HCT116 (cell line): ENCODE data around the gene OSGIN1. TPM values are rescaled to one million over a fixed set of nuclear protein-coding genes. Genes with fewer than 3 reads are reported as not detected.

Experiments
- ATAC-seq: fragments of 200-7000 bp; cut with Tn5 transposase; 2 replicates; pipeline ENCODE4 v1.9.1; 2020; ENCODE audit warnings: mild to moderate bottlenecking, moderate library complexity
- BruUV-seq: library from RNA; stranded (reverse); fragments of 400-500 nt; replicated peaks from 2 replicates; lab custom pipeline; 2021; lab: Mats Ljungman, UMichigan
- CTCF ChIA-PET: fragments of 300-600 bp; sonication (Branson Sonifier 250); formaldehyde crosslinking; loops from one replicate; lab custom pipeline; 2021; ENCODE audit warnings: antibody characterized with exemption; lab: Charles Lee
- POLR2A ChIA-PET: fragments of 300-600, 350-600 bp; sonication (Branson Sonifier 250); formaldehyde crosslinking; loops from one replicate; lab custom pipeline; 2021; ENCODE audit warnings: antibody characterized with exemption; lab: Charles Lee
- RAD21 ChIA-PET, 2 experiments: fragments of 300-600 bp; sonication (Branson Sonifier 250); formaldehyde crosslinking; loops; one replicate each; lab custom pipeline; 2023; ENCODE audit warnings: low total read pairs in 2 of 2; ENCODE audit not compliant: uncharacterized antibody in 2 of 2, unreplicated experiment in 2 of 2, low non-redundant PET in 1 of 2; lab: Charles Lee
- DNase-seq: peaks from one replicate; pipeline ENCODE4 v3.0.0-alpha.2; 2010; ENCODE audit warnings: low read depth, low spot score
- H2AFZ ChIP-seq: fragments of 200-600 bp; shearing (Covaris generic), sonication (generic); 2 replicates; pipeline ENCODE4 v1.6.1; 2017; ENCODE audit warnings: low read depth, mixed run types, mixed read lengths, antibody characterized with exemption, low read length; ENCODE audit not compliant: poor library complexity, severe bottlenecking
- H3K27ac ChIP-seq: 2 replicates; pipeline ENCODE4 v1.5.1; 2012; ENCODE audit warnings: low read depth, low read length
- H3K27me3 ChIP-seq: fragments of 200-600 bp; sonication (generic); 2 replicates; pipeline ENCODE4 v1.6.1; 2016; ENCODE audit warnings: mixed run types, low read length, mixed read lengths; ENCODE audit not compliant: insufficient read depth
- H3K36me3 ChIP-seq, 2 experiments: fragments of 200-500 bp in 1 of 2; fragments of 200-600 bp in 1 of 2; sonication (Bioruptor generic) in 1 of 2; sonication (generic) in 1 of 2; 2 replicates each; pipeline versions ENCODE4 v1.5.1 to v1.6.1; 2014 to 2016; ENCODE audit warnings: low read length in 2 of 2, inconsistent platforms in 1 of 2, mixed read lengths in 1 of 2, mixed run types in 1 of 2; ENCODE audit not compliant: insufficient read depth in 2 of 2, control insufficient read depth in 1 of 2
- H3K4me1 ChIP-seq, 2 experiments: fragments of 200-600 bp in 1 of 2; sonication (generic) in 1 of 2; 2 replicates each; pipeline versions ENCODE4 v1.5.1 to v1.6.1; 2012 to 2017; ENCODE audit warnings: low read length in 2 of 2, inconsistent platforms in 1 of 2, mild to moderate bottlenecking in 1 of 2, mixed read lengths in 1 of 2, mixed run types in 1 of 2, moderate library complexity in 1 of 2; ENCODE audit not compliant: insufficient read depth in 2 of 2, control insufficient read depth in 1 of 2
- H3K4me2 ChIP-seq: fragments of 200-600 bp; sonication (generic); 2 replicates; pipeline ENCODE4 v1.6.1; 2017; ENCODE audit warnings: mixed run types, low read length, mixed read lengths
- H3K4me3 ChIP-seq, 2 experiments: fragments of 200-600 bp in 1 of 2; sonication (generic) in 1 of 2; replicated peaks in 1 of 2; 2 replicates each; pipeline ENCODE4 v1.5.1; 2011 to 2016; ENCODE audit warnings: low read length in 2 of 2, control low read depth in 1 of 2, low read depth in 1 of 2, mild to moderate bottlenecking in 1 of 2, mixed read lengths in 1 of 2, mixed run types in 1 of 2
- H3K79me2 ChIP-seq: fragments of 200-600 bp; sonication (generic); 2 replicates; pipeline ENCODE4 v1.6.1; 2017; ENCODE audit warnings: mild to moderate bottlenecking, mixed run types, low read length, moderate library complexity, mixed read lengths; ENCODE audit not compliant: insufficient read depth
- H3K9ac ChIP-seq: fragments of 200-600 bp; sonication (generic); 2 replicates; pipeline ENCODE4 v1.6.1; 2016; ENCODE audit warnings: low read length, mixed read lengths
- H3K9me2 ChIP-seq: fragments of 200-600 bp; sonication (generic), shearing (Covaris generic); 2 replicates; pipeline ENCODE4 v1.6.1; 2017; ENCODE audit warnings: mixed run types, mild to moderate bottlenecking, moderate library complexity; ENCODE audit not compliant: insufficient read depth
- H3K9me3 ChIP-seq, 2 experiments: fragments of 200-500 bp in 1 of 2; fragments of 200-600 bp in 1 of 2; sonication (Bioruptor generic) in 1 of 2; sonication (generic) in 1 of 2; 2 replicates each; pipeline ENCODE4 v1.6.1; 2014 to 2017; ENCODE audit warnings: low read length in 2 of 2, mixed read lengths in 2 of 2, inconsistent platforms in 1 of 2, low read depth in 1 of 2, mild to moderate bottlenecking in 1 of 2, mixed run types in 1 of 2, moderate library complexity in 1 of 2; ENCODE audit not compliant: control insufficient read depth in 1 of 2, insufficient read depth in 1 of 2
- H4K20me1 ChIP-seq: fragments of 200-600 bp; sonication (generic), shearing (Covaris generic); 2 replicates; pipeline ENCODE4 v1.6.1; 2017; ENCODE audit warnings: mixed run types, mild to moderate bottlenecking, moderate library complexity; ENCODE audit not compliant: insufficient read depth
- CBX3 ChIP-seq: IDR thresholded peaks from 2 replicates; pipeline ENCODE4 v1.6.1; 2012; ENCODE audit warnings: low read depth
- CEBPB ChIP-seq: IDR thresholded peaks from 2 replicates; pipeline ENCODE4 v1.6.1; 2012; ENCODE audit warnings: low read depth
- CTCF ChIP-seq, 3 experiments: fragments of 200-600 bp in 1 of 3; sonication (generic) in 1 of 3; IDR thresholded peaks in 2 of 3; conservative IDR thresholded peaks in 1 of 3; 2 replicates each; pipeline ENCODE4 v1.5.1; 2012 to 2017; ENCODE audit warnings: low read depth in 2 of 3, low read length in 2 of 3, antibody characterized with exemption in 1 of 3, borderline replicate concordance in 1 of 3, control low read depth in 1 of 3, mild to moderate bottlenecking in 1 of 3, mixed read lengths in 1 of 3, mixed run types in 1 of 3, moderate library complexity in 1 of 3; ENCODE audit not compliant: insufficient read depth in 1 of 3
- EGR1 ChIP-seq: IDR thresholded peaks from 2 replicates; pipeline ENCODE4 v1.6.1; 2012; ENCODE audit warnings: low read depth
- ELF1 ChIP-seq: IDR thresholded peaks from 2 replicates; pipeline ENCODE4 v1.6.1; 2012; ENCODE audit warnings: low read depth, borderline replicate concordance
- EZH2 ChIP-seq: fragments of 200-600 bp; sonication (generic); IDR thresholded peaks from 2 replicates; pipeline ENCODE4 v1.6.1; 2017; ENCODE audit warnings: antibody characterized with exemption, mixed run types
- EZH2phosphoT487 ChIP-seq: fragments of 200-600 bp; IDR thresholded peaks from 2 replicates; pipeline ENCODE4 v1.6.1; 2018; ENCODE audit warnings: antibody characterized with exemption, borderline replicate concordance
- FOSL1 ChIP-seq: IDR thresholded peaks from 2 replicates; pipeline ENCODE4 v1.6.1; 2012; ENCODE audit warnings: low read depth
- JUND ChIP-seq: IDR thresholded peaks from 2 replicates; pipeline ENCODE4 v1.6.1; 2012
- MAX ChIP-seq: IDR thresholded peaks from 2 replicates; pipeline ENCODE4 v1.6.1; 2012
- POLR2A ChIP-seq: IDR thresholded peaks from 2 replicates; pipeline ENCODE4 v1.7.0; 2011; ENCODE audit warnings: borderline replicate concordance; ENCODE audit not compliant: insufficient read depth, insufficient read length; ENCODE audit errors: extremely low read depth
- POLR2AphosphoS5 ChIP-seq: IDR thresholded peaks from 2 replicates; pipeline ENCODE4 v1.6.1; 2011; ENCODE audit warnings: mild to moderate bottlenecking, low read depth, low read length, moderate library complexity
- RAD21 ChIP-seq: IDR thresholded peaks from 2 replicates; pipeline ENCODE4 v1.6.1; 2012; ENCODE audit warnings: low read depth, mild to moderate bottlenecking
- SIN3A ChIP-seq: IDR thresholded peaks from 2 replicates; pipeline ENCODE4 v1.6.1; 2012; ENCODE audit warnings: low read depth
- SP1 ChIP-seq: IDR thresholded peaks from 2 replicates; pipeline ENCODE4 v1.6.1; 2012; ENCODE audit warnings: low read depth
- TCF7L2 ChIP-seq: IDR thresholded peaks from 2 replicates; pipeline ENCODE4 v1.7.0; 2011; ENCODE audit warnings: borderline replicate concordance, inconsistent platforms; ENCODE audit not compliant: insufficient read depth, insufficient read length; ENCODE audit errors: extremely low read depth
- ZFX ChIP-seq: fragments of 450-650 bp; IDR thresholded peaks from 2 replicates; pipeline ENCODE4 v1.6.1; 2017
- ZNF274 ChIP-seq: fragments of 200-500 bp; sonication (Bioruptor generic); IDR thresholded peaks from 2 replicates; pipeline ENCODE4 v1.6.1; 2014; ENCODE audit warnings: mild to moderate bottlenecking, low read depth, low read length, inconsistent platforms
- intact Hi-C: fragments of 100-400 bp; cut with micrococcal nuclease; formaldehyde crosslinking; loops from 2 replicates; pipeline ENCODE4 v1.10.0; 2022
- total RNA-seq: library from RNA; stranded (reverse); gene quantifications from one replicate; pipeline ENCODE4 v1.2.1, GENCODE V29; 2021; ENCODE audit not compliant: unreplicated experiment
- TF ChIP-seq, protein P1 (sequence below): IDR thresholded peaks from 2 replicates; pipeline ENCODE4 v1.6.1; 2011; ENCODE audit warnings: mild to moderate bottlenecking, low read length, moderate library complexity; ENCODE audit not compliant: insufficient replicate concordance; ENCODE audit errors: extremely low read depth
- TF ChIP-seq, protein P2 (sequence below): IDR thresholded peaks from 2 replicates; pipeline ENCODE4 v1.6.1; 2012; ENCODE audit warnings: low read depth

OSGIN1 gene
- total RNA-seq, 1 experiment from 2014 or later: 19.8 TPM

DNA sequence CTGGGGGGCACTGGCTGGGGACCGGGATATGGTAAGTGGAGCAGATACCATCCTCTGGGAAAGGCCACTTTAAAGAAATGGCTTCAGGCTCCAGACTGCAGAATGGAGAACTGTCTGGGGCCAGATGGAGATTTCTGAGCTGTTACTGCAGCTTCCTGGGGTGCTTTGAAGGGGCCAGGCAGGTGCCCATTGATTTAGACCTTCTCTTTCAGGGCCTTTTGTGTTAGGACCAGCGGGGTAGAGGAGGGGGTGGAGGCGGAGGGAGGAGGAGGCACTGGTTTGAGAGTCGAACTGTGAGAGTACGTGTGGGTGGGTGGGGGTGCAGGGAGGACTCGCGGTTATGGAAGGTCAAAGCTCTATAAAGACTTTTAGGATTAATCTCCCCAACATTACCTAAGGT lies 26.4 kb downstream of the OSGIN1 start:
- no peak for TF ChIP-seq TCF7L2
- no peak for TF ChIP-seq ELF1
- no peak for TF ChIP-seq RAD21
- no peak for TF ChIP-seq CBX3
- TF ChIP-seq, protein P1, sequence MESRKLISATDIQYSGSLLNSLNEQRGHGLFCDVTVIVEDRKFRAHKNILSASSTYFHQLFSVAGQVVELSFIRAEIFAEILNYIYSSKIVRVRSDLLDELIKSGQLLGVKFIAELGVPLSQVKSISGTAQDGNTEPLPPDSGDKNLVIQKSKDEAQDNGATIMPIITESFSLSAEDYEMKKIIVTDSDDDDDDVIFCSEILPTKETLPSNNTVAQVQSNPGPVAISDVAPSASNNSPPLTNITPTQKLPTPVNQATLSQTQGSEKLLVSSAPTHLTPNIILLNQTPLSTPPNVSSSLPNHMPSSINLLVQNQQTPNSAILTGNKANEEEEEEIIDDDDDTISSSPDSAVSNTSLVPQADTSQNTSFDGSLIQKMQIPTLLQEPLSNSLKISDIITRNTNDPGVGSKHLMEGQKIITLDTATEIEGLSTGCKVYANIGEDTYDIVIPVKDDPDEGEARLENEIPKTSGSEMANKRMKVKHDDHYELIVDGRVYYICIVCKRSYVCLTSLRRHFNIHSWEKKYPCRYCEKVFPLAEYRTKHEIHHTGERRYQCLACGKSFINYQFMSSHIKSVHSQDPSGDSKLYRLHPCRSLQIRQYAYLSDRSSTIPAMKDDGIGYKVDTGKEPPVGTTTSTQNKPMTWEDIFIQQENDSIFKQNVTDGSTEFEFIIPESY: no peak
- no peak for TF ChIP-seq ZFX
- no peak for TF ChIP-seq FOSL1
- TF ChIP-seq ZNF274: no peak
- no peak for TF ChIP-seq EZH2
- TF ChIP-seq SIN3A: no peak
- TF ChIP-seq CTCF (IDR thresholded peaks at IDR 0.05 in 2 of 3, conservative IDR thresholded peaks at IDR 0.05 in 1 of 3; ENCODE audit: borderline replicate concordance in 1 of 3, insufficient read depth in 1 of 3, low read depth in 2 of 3, low read length in 2 of 3): no peak
- TF ChIP-seq POLR2A: no peak
- TF ChIP-seq CEBPB: no peak
- TF ChIP-seq, protein P2, sequence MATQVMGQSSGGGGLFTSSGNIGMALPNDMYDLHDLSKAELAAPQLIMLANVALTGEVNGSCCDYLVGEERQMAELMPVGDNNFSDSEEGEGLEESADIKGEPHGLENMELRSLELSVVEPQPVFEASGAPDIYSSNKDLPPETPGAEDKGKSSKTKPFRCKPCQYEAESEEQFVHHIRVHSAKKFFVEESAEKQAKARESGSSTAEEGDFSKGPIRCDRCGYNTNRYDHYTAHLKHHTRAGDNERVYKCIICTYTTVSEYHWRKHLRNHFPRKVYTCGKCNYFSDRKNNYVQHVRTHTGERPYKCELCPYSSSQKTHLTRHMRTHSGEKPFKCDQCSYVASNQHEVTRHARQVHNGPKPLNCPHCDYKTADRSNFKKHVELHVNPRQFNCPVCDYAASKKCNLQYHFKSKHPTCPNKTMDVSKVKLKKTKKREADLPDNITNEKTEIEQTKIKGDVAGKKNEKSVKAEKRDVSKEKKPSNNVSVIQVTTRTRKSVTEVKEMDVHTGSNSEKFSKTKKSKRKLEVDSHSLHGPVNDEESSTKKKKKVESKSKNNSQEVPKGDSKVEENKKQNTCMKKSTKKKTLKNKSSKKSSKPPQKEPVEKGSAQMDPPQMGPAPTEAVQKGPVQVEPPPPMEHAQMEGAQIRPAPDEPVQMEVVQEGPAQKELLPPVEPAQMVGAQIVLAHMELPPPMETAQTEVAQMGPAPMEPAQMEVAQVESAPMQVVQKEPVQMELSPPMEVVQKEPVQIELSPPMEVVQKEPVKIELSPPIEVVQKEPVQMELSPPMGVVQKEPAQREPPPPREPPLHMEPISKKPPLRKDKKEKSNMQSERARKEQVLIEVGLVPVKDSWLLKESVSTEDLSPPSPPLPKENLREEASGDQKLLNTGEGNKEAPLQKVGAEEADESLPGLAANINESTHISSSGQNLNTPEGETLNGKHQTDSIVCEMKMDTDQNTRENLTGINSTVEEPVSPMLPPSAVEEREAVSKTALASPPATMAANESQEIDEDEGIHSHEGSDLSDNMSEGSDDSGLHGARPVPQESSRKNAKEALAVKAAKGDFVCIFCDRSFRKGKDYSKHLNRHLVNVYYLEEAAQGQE: no peak
- TF ChIP-seq MAX: no peak
- TF ChIP-seq JUND: no peak
- no peak for TF ChIP-seq EGR1
- TF ChIP-seq POLR2AphosphoS5: no peak
- TF ChIP-seq EZH2phosphoT487: no peak
- no peak for TF ChIP-seq SP1
- H3K27ac ChIP-seq: no peak overlapping the region
- H3K4me3 ChIP-seq: no peak overlapping the region
- no peak for DNase-seq
- no peaks in the 10 kb centered on the region for H3K4me1 ChIP-seq
- H3K36me3 ChIP-seq: no peaks in the 10 kb centered on the region
- peaks cover 8 to 11% of the 10 kb centered on the region in 2 experiments; a peak in 2 of 4 replicates for H3K9me3 ChIP-seq
- no TSS peak for BruUV-seq
- H3K4me2 ChIP-seq: no peak overlapping the region
- intact Hi-C loops: no loop called here
- no peaks in the 10 kb centered on the region; the same call in 1 of the 2 replicates for H3K27me3 ChIP-seq
- no peaks in the 10 kb centered on the region for H4K20me1 ChIP-seq
- ChIA-PET CTCF (no interaction called here), RAD21 (no interaction called here), POLR2A (no interaction called here)
- no peaks in the 10 kb centered on the region for H3K9me2 ChIP-seq
- no peaks in the 10 kb centered on the region for H3K79me2 ChIP-seq
- H2AFZ ChIP-seq: no peak overlapping the region
- ATAC-seq: no peak
- H3K9ac ChIP-seq: no peak overlapping the region
